Hepatocyte (in vitro differentiated cells): ENCODE data around the gene GRK4.

ENCODE experiments used
- EZH2 ChIP-seq: fragments of 200-600 bp; sonication (generic); IDR thresholded peaks from 2 replicates; pipeline ENCODE4 v1.6.1; 2016; ENCODE audit warnings: antibody characterized with exemption, mild to moderate bottlenecking, borderline replicate concordance
- TF ChIP-seq, protein P1 (sequence below): fragments of 200-600 bp; sonication (generic); IDR thresholded peaks from 2 replicates; pipeline ENCODE4 v1.5.1; 2016; ENCODE audit warnings: antibody characterized with exemption, mild to moderate bottlenecking; ENCODE audit not compliant: poor library complexity

DNA sequence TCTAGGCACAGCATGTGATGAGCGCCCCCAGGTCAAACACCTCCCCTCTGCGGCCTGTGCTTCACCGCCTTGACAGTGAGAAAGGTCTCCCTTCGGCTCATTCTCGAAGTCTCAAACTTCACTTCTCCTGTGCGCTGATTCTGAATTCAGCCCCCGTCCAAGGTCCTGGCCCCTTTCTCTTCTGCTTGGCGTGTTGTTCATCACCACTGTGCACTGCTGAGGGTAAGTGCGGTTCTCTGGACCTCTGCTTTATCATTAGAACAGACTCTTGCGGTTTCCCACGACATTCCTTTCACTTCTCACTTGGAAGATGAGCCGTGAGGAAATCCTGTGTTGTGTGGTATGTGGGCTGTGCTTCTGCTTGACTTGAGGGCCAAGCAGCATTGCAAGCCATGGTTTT is 99.1 kb downstream of the GRK4 start:
- TF ChIP-seq, protein P1, sequence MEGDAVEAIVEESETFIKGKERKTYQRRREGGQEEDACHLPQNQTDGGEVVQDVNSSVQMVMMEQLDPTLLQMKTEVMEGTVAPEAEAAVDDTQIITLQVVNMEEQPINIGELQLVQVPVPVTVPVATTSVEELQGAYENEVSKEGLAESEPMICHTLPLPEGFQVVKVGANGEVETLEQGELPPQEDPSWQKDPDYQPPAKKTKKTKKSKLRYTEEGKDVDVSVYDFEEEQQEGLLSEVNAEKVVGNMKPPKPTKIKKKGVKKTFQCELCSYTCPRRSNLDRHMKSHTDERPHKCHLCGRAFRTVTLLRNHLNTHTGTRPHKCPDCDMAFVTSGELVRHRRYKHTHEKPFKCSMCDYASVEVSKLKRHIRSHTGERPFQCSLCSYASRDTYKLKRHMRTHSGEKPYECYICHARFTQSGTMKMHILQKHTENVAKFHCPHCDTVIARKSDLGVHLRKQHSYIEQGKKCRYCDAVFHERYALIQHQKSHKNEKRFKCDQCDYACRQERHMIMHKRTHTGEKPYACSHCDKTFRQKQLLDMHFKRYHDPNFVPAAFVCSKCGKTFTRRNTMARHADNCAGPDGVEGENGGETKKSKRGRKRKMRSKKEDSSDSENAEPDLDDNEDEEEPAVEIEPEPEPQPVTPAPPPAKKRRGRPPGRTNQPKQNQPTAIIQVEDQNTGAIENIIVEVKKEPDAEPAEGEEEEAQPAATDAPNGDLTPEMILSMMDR: no peak
- no peak for TF ChIP-seq EZH2
